Vagina (tissue), 2 donors: Measurements from ENCODE around the gene EEF1AKMT4. TPM values are rescaled to one million over a fixed set of nuclear protein-coding genes. Genes with fewer than 3 reads are reported as not detected.
A peak's percentile ranks its signal among the peaks of the same experiment; 100 is the strongest.

Experiments
- DNase-seq, 2 donors: peaks; one replicate each; pipeline ENCODE4 v3.0.0-alpha.2; 2017; ENCODE audit errors: extremely low spot score in 2 of 2
- H3K27ac ChIP-seq: fragments of 200-600 bp; sonication (generic); one replicate; pipeline ENCODE4 v1.5.1; 2019
- H3K27me3 ChIP-seq: fragments of 200-600 bp; sonication (generic); one replicate; pipeline ENCODE4 v1.5.1; 2019
- H3K36me3 ChIP-seq, 2 donors: fragments of 200-600 bp; sonication (generic); one replicate each; pipeline ENCODE4 v1.5.1; 2017 to 2019
- H3K4me1 ChIP-seq: fragments of 200-600 bp; sonication (generic); one replicate; pipeline ENCODE4 v1.5.1; 2019
- H3K4me3 ChIP-seq, 2 donors: fragments of 200-600 bp; sonication (generic); 1 replicate in 1 of 2; 2 replicates in 1 of 2; pipeline ENCODE4 v1.5.1; 2016 to 2019
- H3K9me3 ChIP-seq: fragments of 200-600 bp; sonication (generic); one replicate; pipeline ENCODE4 v1.5.1; 2019
- POLR2A ChIP-seq, 2 donors: fragments of 450-650 bp; IDR thresholded peaks; one replicate each; pipeline ENCODE4 v1.6.1; 2017; ENCODE audit warnings: antibody characterized with exemption in 2 of 2, mild to moderate bottlenecking in 2 of 2, moderate library complexity in 2 of 2
- POLR2AphosphoS5 ChIP-seq, 2 donors: sonication (generic); formaldehyde crosslinking; IDR thresholded peaks; one replicate each; pipeline ENCODE4 v1.9.0; 2017; ENCODE audit warnings: antibody characterized with exemption in 2 of 2, mild to moderate bottlenecking in 2 of 2, low read depth in 1 of 2; ENCODE audit not compliant: insufficient read depth in 1 of 2
- intact Hi-C: fragments of 100-400 bp; cut with DNase I; formaldehyde crosslinking; loops from one replicate; pipeline ENCODE4 v1.15.1; 2023
- total RNA-seq: library from RNA; depleted of rRNA; stranded (reverse); fragments of >200 nt; gene quantifications from one replicate; pipeline ENCODE4 v1.2.3, GENCODE V29; 2016
- TF ChIP-seq, protein P1 (sequence below), 3 experiments: fragments of 450-650 bp in 2 of 3; fragments of 200-600 bp in 1 of 3; sonication (generic) in 1 of 3; IDR thresholded peaks; one replicate each; pipeline ENCODE4 v1.5.1; 2017 to 2019; ENCODE audit warnings: antibody characterized with exemption in 3 of 3, mild to moderate bottlenecking in 2 of 3, moderate library complexity in 2 of 3

EEF1AKMT4 gene
- total RNA-seq, result 5.6 TPM

DNA sequence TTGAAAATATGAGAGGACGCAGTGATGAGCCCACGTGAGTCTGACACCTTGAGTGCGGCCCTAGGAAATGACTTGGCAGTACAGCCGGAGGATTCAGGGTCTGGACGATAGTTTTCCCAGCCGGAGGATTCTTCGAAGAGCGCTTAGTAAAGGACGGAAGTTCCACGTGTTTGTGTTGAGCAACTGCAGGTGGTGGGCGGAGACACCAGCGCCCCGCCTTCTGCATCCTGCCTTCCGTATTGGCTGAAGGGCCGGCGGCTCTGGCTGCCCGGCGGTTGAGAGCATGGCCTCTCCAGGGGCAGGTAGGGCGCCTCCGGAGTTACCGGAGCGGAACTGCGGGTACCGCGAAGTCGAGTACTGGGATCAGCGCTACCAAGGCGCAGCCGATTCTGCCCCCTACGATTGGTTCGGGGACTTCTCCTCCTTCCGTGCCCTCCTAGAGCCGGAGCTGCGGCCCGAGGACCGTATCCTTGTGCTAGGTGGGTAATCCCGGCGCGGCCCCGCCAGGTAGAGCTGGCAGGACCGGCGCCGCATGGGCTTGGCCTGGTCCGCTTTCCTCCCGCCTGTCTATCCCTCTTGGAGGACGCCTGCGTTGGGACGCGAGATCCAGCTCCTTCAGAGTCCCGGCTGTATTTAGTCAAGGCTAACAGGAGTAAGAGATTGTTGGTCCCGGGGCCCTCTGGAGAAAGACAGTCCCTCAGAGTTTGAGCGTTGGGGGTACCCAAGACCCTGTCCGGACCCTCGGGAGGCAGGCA, at the start of gene EEF1AKMT4:
EEF1AKMT4 (plus strand) TSS at position 261 of the 755 bp plus-strand sequence; CDS start at position 284, 23 bp downstream.
- H3K27me3 ChIP-seq, result no peaks in the 10 kb centered on the region
- H3K4me3 ChIP-seq, result peak within 1 kb of the TSS; percentile 71 to 87
- intact Hi-C loops, result loop anchor here (2.0 to 10.0 kb wide), 2 partner anchors 115 to 355 kb away; partner anchors contain the start of gene EIF2B5
- no peak for TF ChIP-seq POLR2A (IDR thresholded peaks at IDR 0.05)
- TF ChIP-seq POLR2AphosphoS5 (IDR thresholded peaks at IDR 0.05; ENCODE audit: insufficient read depth in 1 of 2, low read depth in 1 of 2), result peak; percentile 58 to 92
- TF ChIP-seq, protein P1, sequence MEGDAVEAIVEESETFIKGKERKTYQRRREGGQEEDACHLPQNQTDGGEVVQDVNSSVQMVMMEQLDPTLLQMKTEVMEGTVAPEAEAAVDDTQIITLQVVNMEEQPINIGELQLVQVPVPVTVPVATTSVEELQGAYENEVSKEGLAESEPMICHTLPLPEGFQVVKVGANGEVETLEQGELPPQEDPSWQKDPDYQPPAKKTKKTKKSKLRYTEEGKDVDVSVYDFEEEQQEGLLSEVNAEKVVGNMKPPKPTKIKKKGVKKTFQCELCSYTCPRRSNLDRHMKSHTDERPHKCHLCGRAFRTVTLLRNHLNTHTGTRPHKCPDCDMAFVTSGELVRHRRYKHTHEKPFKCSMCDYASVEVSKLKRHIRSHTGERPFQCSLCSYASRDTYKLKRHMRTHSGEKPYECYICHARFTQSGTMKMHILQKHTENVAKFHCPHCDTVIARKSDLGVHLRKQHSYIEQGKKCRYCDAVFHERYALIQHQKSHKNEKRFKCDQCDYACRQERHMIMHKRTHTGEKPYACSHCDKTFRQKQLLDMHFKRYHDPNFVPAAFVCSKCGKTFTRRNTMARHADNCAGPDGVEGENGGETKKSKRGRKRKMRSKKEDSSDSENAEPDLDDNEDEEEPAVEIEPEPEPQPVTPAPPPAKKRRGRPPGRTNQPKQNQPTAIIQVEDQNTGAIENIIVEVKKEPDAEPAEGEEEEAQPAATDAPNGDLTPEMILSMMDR (IDR thresholded peaks at IDR 0.05), result peak in 1 of 3 experiments; percentile 13
- no peaks in the 10 kb centered on the region for H3K9me3 ChIP-seq
- DNase-seq, result peak; percentile 95 to 97
- peaks cover 28% of the 10 kb centered on the region for H3K4me1 ChIP-seq
- H3K36me3 ChIP-seq, result peaks cover 0 to 10% of the 10 kb centered on the region in 2 donors
- peak within 1 kb of the TSS; percentile 79 for H3K27ac ChIP-seq

DNA sequence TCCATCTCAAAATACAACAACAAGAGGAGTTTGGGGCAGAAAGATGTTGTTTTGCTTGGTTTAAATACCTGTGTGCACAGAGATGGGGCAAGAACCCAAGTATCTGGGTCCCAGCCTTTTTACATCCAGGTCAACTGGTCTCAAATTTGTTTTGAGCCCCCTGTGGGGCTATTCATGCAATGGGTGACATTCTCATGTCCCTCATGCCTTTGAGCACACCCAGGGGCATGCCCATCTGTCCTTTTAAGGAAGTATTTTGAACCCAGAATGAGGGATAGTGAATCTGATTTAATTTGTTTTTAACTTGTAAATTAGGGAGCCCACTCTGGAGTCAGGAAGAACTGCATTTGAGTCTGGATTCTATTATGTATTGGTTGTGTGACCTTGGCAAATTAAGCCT, 48.6 kb upstream of the EEF1AKMT4 start:
- Histone ChIP-seq H3K4me3 (no peak overlapping the region), H3K36me3 (peaks cover 0 to 8% of the 10 kb centered on the region in 2 donors), H3K9me3 (no peaks in the 10 kb centered on the region), H3K4me1 (no peaks in the 10 kb centered on the region), H3K27ac (no peak overlapping the region), H3K27me3 (no peaks in the 10 kb centered on the region)
- TF ChIP-seq, protein P1 (IDR thresholded peaks at IDR 0.05), result no peak
- TF ChIP-seq POLR2A (IDR thresholded peaks at IDR 0.05), result no peak
- no peak for TF ChIP-seq POLR2AphosphoS5 (IDR thresholded peaks at IDR 0.05; ENCODE audit: insufficient read depth in 1 of 2, low read depth in 1 of 2)
- DNase-seq, result no peak
- intact Hi-C loops, result no loop called here

GRCh38 chr3:184203526-184203925, 45.9 kb upstream of the EEF1AKMT4 start:
- no peak for TF ChIP-seq POLR2A (IDR thresholded peaks at IDR 0.05)
- TF ChIP-seq POLR2AphosphoS5 (IDR thresholded peaks at IDR 0.05; ENCODE audit: insufficient read depth in 1 of 2, low read depth in 1 of 2), result no peak
- TF ChIP-seq, protein P1 (IDR thresholded peaks at IDR 0.05), result no peak
- no peak for DNase-seq
- no peaks in the 10 kb centered on the region for H3K27me3 ChIP-seq

DNA sequence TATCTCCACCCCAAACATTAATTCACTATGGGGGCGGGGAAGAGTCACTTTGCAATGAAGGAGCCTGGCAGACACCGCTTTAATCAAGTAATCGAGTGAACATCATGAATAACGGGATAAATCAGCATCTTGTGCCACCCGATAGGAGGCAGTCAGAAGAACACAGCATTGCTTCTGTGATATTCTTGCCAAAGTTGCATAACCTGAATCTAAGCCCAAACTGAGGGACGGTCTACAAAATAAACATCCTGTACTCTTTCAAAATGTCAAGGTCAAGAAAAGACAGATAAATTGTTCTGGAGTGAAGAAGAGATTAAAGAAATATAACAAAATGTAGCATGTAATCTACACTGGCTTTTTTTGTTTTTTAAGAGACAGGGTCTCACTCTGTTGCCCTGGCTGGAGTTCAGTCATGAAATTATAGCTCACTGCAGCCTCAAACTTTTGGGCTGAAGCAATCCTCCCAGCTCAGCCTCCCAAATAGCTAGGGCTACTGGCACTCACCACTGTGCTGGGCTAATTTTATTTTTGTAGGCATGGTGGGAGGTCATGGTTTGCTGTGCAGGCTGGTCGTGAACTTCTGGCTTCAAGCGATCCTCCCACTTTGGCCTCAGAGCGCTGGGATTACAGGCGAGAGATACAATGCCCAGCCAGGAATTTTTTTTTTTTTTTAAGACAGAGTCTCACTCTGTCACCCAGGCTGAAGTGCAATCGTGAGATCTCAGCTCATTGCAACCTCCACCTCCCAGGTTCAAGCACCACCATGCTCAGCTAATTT, 40.1 kb upstream of the EEF1AKMT4 start:
- TF ChIP-seq, protein P1 (IDR thresholded peaks at IDR 0.05), result no peak
- TF ChIP-seq POLR2A (IDR thresholded peaks at IDR 0.05) (no peak), POLR2AphosphoS5 (IDR thresholded peaks at IDR 0.05; ENCODE audit: insufficient read depth in 1 of 2, low read depth in 1 of 2) (no peak)
- H3K36me3 ChIP-seq, result no peaks in the 10 kb centered on the region
- DNase-seq, result no peak
- H3K4me3 ChIP-seq, result no peak overlapping the region
- H3K4me1 ChIP-seq, result no peaks in the 10 kb centered on the region
- H3K27me3 ChIP-seq, result no peaks in the 10 kb centered on the region
- no peaks in the 10 kb centered on the region for H3K9me3 ChIP-seq
- H3K27ac ChIP-seq, result no peak overlapping the region
- intact Hi-C loops, result no loop called here

More at GRCh38 chr3:184203526-184203925, 45.9 kb upstream of the EEF1AKMT4 start:
- Histone ChIP-seq H3K9me3 (no peaks in the 10 kb centered on the region), H3K27ac (no peak overlapping the region), H3K36me3 (no peaks in the 10 kb centered on the region), H3K4me1 (no peaks in the 10 kb centered on the region), H3K4me3 (no peak overlapping the region)
- intact Hi-C loops, result no loop called here
